ENCODE results near the gene FMC1.
"Not testable (repeated sequence)": the region's sequence is repeated elsewhere in the genome, so short reads cannot be mapped to it uniquely, and the experiment has no call there.

The FMC1 gene

GRCh38 chr7:139340037-139340807, 915 bp upstream of the FMC1 start:
- peak; percentile 95 to 97 for DNase-seq (ENCODE audit: low read depth in 2 of 2)

GRCh38 chr7:139340808-139341057, 404 bp upstream of the FMC1 start:
- DNase-seq (ENCODE audit: low read depth in 2 of 2): no peak

GRCh38 chr7:139341776-139342226, 664 bp downstream of the FMC1 start:
- no peak for DNase-seq (ENCODE audit: low read depth in 2 of 2)

- DNase-seq (ENCODE audit: low read depth in 2 of 2): no peak
Observed at GRCh38 chr7:139345042-139345441, 3.9 kb downstream of the FMC1 start.

- DNase-seq (ENCODE audit: low read depth in 2 of 2): no peak
Observed at GRCh38 chr7:139351027-139351426, 9.9 kb downstream of the FMC1 start.

GRCh38 chr7:139354729-139355128, 13.6 kb downstream of the FMC1 start:
- DNase-seq (ENCODE audit: low read depth in 2 of 2): no peak

GRCh38 chr7:139355320-139355719, 14.2 kb downstream of the FMC1 start:
- no peak for DNase-seq (ENCODE audit: low read depth in 2 of 2)

GRCh38 chr7:139357729-139358506, 16.8 kb downstream of the FMC1 start:
- not testable (repeated sequence) for DNase-seq (ENCODE audit: low read depth in 2 of 2)

- DNase-seq (ENCODE audit: low read depth in 2 of 2): peak; percentile 29 to 30
Observed at GRCh38 chr7:139358541-139359365, 17.6 kb downstream of the FMC1 start.

GRCh38 chr7:139359366-139360209, 18.5 kb downstream of the FMC1 start, which contains the start of gene LUC7L2:
TSS of gene LUC7L2 (plus strand) at chr7:139359894. CDS start at chr7:139360262, 368 bp downstream.
- peak; percentile 99 for DNase-seq (ENCODE audit: low read depth in 2 of 2)

- DNase-seq (ENCODE audit: low read depth in 2 of 2): peak; percentile 97 to 98
Observed at GRCh38 chr7:139360210-139360947, 19.2 kb downstream of the FMC1 start.

GRCh38 chr7:139360948-139361307, 19.8 kb downstream of the FMC1 start:
- no peak for DNase-seq (ENCODE audit: low read depth in 2 of 2)

- DNase-seq (ENCODE audit: low read depth in 2 of 2): no peak
Observed at GRCh38 chr7:139361523-139361922, 20.4 kb downstream of the FMC1 start.

GRCh38 chr7:139362302-139362701, 21.2 kb downstream of the FMC1 start:
- DNase-seq (ENCODE audit: low read depth in 2 of 2): no peak

- no peak for DNase-seq (ENCODE audit: low read depth in 2 of 2)
Observed at GRCh38 chr7:139362981-139363380, 21.8 kb downstream of the FMC1 start.

GRCh38 chr7:139365336-139365735, 24.2 kb downstream of the FMC1 start:
- no peak for DNase-seq (ENCODE audit: low read depth in 2 of 2)

GRCh38 chr7:139366400-139366799, 25.3 kb downstream of the FMC1 start:
- no peak for DNase-seq (ENCODE audit: low read depth in 2 of 2)

- DNase-seq (ENCODE audit: low read depth in 2 of 2): no peak
Observed at GRCh38 chr7:139367438-139368155, 26.5 kb downstream of the FMC1 start.

GRCh38 chr7:139370301-139370942, 29.3 kb downstream of the FMC1 start:
- no peak for DNase-seq (ENCODE audit: low read depth in 2 of 2)

- no peak for DNase-seq (ENCODE audit: low read depth in 2 of 2)
Observed at GRCh38 chr7:139370943-139371313, 29.8 kb downstream of the FMC1 start.
